NCI-H526 (cell line): ENCODE measurements around the gene MALT1.
"Not testable (repeated sequence)": the region's sequence is repeated elsewhere in the genome, so short reads cannot be mapped to it uniquely, and the experiment has no call there.

Experiments used
- DNase-seq, 2 experiments: peaks; one replicate each; lab custom pipeline; 2025; lab: John Stamatoyannopoulos, UW

Gene MALT1

GRCh38 chr18:58732471-58732870 lies 61.2 kb downstream of the MALT1 start:
- DNase-seq, result no peak

- DNase-seq, result no peak
Measured at GRCh38 chr18:58733866-58734265, 62.6 kb downstream of the MALT1 start.

- DNase-seq, result no peak
Measured at GRCh38 chr18:58738322-58738721, 67.1 kb downstream of the MALT1 start.

GRCh38 chr18:58745914-58746313 lies 74.6 kb downstream of the MALT1 start:
- no peak for DNase-seq

GRCh38 chr18:58748899-58749595 lies 77.8 kb downstream of the MALT1 start:
- no peak for DNase-seq

GRCh38 chr18:58753976-58754375 lies 82.7 kb downstream of the MALT1 start:
- DNase-seq, result no peak

- no peak for DNase-seq
Measured at GRCh38 chr18:58754544-58755068, 83.3 kb downstream of the MALT1 start.

- DNase-seq, result no peak
Measured at GRCh38 chr18:58755304-58756010, 84.2 kb downstream of the MALT1 start.

GRCh38 chr18:58756148-58756547 lies 84.9 kb downstream of the MALT1 start:
- no peak for DNase-seq

- DNase-seq, result no peak
Measured at GRCh38 chr18:58756596-58757240, 85.5 kb downstream of the MALT1 start.

- DNase-seq, result not testable (repeated sequence)
Measured at GRCh38 chr18:58757351-58757750, 86.1 kb downstream of the MALT1 start.

- no peak for DNase-seq
Measured at GRCh38 chr18:58758046-58758445, 86.8 kb downstream of the MALT1 start.

GRCh38 chr18:58758606-58759005 lies 87.3 kb downstream of the MALT1 start:
- DNase-seq, result no peak

GRCh38 chr18:58761241-58761969 lies 90.1 kb downstream of the MALT1 start:
- DNase-seq, result no peak

- DNase-seq, result no peak
Measured at GRCh38 chr18:58761970-58762780, 90.9 kb downstream of the MALT1 start.

- DNase-seq, result no peak
Measured at GRCh38 chr18:58762781-58763171, 91.5 kb downstream of the MALT1 start.

- no peak for DNase-seq
Measured at GRCh38 chr18:58766164-58766563, 94.9 kb downstream of the MALT1 start.

- DNase-seq, result no peak
Measured at GRCh38 chr18:58766946-58767345, 95.7 kb downstream of the MALT1 start.

- peak; percentile 23 to 89 for DNase-seq
Measured at GRCh38 chr18:58768293-58768974, 97.2 kb downstream of the MALT1 start.

GRCh38 chr18:58769321-58769720 lies 98.1 kb downstream of the MALT1 start:
- DNase-seq, result no peak

GRCh38 chr18:58770601-58771000 lies 99.3 kb downstream of the MALT1 start:
- no peak for DNase-seq
